Forelimb muscle (tissue), 1 donor: ENCODE measurements around the gene EVL. TPM values are rescaled to one million over a fixed set of nuclear protein-coding genes. Genes with fewer than 3 reads are reported as not detected.
"Not testable (repeated sequence)": the region's sequence is repeated elsewhere in the genome, so short reads cannot be mapped to it uniquely, and the experiment has no call there.

ENCODE experiments used
- DNase-seq: peaks from one replicate; pipeline ENCODE4 v3.0.0-alpha.2; 2013; ENCODE audit warnings: low read depth
- polyA plus RNA-seq: library from polyadenylated mRNA; unstranded; fragments of 120-200 nt; gene quantifications from one replicate; pipeline ENCODE4 v1.2.1, GENCODE V29; 2013; ENCODE audit not compliant: insufficient read length

The EVL gene
- polyA plus RNA-seq, 1 donor = 59.9 TPM

DNA sequence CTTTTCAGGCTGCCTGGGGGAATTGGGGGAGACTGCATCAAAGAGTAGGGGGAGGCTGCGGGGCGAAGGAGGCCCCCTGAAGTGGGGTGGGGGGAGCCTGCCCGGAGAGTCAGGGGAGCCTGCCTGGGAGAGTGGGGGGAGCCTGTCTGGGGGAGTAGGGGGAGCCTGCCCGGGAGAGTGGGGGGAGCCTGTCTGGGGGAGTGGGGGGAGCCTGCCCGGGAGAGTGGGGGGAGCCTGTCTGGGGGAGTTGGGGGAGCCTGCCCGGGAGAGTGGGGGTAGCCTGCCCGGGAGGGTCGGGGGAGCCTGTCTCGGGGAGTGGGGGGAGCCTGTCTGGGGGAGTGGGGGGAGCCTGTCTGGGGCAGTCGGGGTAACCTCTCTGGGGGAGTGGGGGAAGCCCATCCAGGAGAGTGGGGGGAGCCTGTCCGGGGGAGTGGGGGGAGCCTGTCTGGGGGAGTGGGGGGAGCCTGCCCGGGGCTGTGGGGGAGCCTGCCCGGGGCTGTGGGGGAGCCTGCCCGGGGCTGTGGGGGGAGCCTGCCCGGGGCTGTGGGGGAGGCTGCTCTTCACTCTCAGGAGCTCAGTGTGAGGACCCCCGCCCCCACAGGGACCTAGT is 100.7 kb downstream of the EVL start:
- DNase-seq = no peak

DNA sequence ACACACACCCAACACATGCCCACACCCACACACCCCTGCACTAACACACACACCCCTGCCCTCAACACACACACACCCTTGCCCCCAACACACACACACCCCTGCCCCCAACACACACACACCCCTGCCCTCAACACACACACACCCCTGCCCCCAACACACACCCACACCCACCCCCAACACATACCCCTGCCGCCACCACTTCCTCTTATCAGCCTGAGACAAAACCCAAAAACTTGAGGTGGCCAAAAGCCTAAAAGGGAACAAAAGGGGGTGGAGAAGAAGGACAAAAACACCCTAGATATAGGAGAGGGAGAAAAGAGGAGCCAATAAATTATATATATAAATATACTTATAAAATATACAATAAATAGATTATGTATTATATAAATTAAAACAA is 103.3 kb downstream of the EVL start:
- DNase-seq = no peak

DNA sequence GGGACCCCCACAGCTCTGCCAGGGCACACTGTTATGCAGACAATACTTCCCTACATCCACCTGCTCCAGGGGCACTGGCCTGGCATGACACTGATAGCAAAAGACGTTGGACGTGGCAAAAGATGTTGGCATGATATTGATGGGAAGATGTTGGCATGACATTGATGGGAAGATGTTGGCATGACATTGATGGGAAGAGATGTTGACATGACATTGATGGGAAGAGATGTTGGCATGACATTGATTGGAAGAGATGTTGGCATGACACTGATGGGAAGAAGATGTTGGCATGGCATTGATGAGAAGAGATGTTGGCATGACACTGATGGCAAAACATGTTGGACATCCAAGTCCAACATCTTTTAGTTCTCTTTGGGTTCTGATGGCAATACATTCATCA is 105.7 kb downstream of the EVL start:
- no peak for DNase-seq

DNA sequence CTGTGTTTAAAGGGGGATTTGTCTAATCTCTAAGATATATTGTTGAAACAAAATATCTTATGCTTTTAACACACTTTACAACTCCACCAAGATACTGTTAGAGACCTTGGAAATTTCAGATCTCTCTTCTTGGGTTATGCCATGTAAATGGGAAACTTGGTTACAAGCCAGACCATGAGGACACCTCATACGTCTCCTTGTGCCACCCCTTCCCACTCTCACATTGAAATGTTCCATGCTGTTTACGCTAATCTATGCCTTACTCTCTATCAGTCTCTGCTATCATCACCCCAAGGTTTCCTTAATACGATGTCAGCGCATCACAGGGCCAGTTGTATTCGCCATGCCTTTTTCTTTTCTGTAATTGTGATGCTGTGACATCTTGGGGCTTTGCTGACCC is 107.6 kb downstream of the EVL start:
- no peak for DNase-seq

DNA sequence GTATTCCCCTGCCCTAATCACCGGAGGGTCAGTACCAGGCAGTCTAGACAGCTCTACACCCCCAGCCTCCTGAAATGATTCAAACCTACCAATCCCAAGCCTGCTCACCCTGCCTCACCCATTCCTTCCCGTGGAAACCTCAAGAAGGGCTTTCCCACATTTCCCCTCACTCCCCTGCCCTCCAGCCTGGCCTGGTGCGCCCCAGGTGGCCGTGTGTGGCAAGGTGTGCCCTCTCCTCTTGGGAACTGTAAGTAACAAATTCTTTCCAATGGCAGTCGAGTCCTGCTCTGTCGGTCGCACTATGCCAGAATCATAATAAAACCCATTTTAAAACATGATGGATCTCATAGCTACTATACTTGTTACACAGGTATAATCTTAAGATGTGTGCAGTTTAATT is 108.1 kb downstream of the EVL start:
- DNase-seq = no peak

DNA sequence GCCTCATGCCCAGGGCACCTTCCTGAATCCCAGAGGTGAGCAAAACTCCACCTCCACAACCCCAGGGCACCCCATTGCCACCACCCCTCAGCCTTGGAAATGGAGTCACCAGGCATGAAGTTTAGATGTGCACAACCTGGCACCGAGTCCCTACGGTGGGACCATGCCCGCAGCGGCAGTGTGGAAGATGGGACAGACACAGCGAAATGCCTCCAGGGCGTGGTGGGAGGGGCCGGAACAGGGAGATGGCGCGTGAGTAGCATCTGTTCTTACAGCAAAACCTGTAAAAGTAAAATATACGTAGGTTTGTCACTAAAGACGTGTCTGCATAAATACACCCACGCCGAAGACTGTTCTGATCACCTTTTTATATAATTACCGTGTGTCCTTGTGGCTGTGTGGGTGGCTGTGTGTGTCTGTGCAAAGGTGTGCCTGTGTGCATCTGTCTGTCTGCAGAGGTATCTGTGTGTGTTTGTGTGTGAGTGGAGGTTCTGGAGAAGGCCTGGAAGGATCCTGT is 111.6 kb downstream of the EVL start:
- DNase-seq = no peak

DNA sequence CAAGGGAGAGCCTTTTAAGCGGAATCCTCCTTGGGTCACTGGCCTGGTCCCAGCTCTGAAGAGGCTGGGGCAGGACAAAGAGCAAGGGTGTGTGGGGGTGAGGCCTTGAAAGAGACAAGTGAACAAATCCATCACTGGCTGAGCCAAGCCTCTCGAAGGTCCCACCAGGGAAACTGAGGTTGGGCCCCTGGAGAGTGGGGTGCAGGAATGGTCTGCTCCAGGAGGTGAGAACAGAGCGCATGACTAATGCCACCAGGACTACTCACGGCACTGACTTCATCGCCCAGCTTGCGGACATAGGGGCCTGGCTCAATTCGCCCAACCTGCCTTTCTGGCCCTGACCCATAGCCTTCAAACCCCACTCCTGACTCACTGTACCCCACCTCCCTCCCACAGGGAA is 113.5 kb downstream of the EVL start:
- no peak for DNase-seq

DNA sequence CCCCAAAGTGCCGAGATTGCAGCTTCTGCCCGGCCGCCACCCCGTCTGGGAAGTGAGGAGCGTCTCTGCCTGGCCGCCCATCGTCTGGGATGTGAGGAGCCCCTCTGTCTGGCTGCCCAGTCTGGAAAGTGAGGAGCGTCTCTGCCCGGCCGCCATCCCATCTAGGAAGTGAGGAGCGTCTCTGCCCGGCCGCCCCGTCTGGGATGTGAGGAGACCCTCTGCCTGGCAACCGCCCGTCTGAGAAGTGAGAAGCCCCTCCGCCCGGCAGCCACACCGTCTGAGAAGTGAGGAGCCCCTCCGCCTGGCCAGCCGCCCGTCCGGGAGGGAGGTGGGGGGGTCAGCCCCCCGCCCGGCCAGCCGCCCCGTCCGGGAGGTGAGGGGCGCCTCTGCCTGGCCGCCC is 115.4 kb downstream of the EVL start:
- DNase-seq = not testable (repeated sequence)

DNA sequence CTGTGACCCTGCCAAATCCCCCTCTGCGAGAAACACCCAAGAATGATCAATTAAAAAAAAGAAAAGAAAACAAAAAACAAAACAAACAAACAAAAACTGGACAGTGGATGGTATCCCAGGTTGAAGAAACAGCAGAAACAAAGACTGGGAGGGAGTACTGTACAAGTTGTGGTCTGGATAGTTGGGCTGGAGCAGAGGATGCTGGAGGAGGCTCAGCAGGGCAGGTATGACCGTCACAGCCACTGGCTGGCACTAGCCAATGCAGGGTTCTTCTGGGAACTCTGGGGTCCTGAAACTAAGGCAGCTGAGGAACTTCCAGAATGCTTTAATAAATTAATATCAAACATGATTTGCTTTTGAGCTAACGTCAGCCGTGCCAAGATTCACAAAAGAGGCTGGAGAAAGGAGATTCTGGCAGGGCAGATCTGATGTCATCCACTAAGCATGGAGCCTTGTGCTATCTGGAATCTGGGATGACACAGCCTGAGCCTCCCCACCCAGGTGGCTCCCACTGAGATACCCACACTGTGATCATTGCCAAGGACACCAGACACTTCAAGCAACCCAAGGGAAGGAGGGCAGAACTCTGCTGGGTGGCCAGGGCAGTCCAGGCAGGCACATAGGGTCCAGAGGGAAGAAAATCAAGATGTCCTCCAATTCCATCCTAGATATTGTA is 116.8 kb downstream of the EVL start:
- DNase-seq = not testable (repeated sequence)

DNA sequence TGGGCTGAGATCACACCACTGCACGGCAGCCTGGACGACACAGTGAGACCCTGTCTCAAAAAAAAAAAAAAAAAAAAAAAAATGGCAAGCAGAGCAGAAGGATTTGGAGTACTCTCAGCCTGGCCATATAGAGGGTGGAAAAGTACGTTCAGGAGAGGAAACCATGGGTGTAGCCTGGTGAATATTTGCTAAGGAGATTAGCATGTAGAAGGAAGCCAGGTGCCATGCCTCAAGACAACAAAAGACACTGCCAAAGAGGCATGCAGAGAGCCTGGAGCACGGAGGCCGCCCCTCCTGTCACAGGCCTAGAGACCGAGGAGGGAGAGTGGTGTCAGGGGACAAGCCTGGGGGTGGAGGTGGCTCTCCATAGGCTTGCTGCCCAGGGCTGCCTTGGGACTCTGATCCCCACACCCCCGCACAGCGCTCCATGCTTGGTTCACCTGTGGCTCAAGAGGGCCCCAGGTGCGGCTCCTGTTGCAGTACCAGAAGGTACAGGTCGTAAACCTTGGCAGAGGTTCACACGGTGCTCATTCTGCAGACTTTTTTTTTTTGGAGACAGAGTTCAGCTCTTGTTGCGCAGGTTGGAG is 122.1 kb downstream of the EVL start:
- no peak for DNase-seq

DNA sequence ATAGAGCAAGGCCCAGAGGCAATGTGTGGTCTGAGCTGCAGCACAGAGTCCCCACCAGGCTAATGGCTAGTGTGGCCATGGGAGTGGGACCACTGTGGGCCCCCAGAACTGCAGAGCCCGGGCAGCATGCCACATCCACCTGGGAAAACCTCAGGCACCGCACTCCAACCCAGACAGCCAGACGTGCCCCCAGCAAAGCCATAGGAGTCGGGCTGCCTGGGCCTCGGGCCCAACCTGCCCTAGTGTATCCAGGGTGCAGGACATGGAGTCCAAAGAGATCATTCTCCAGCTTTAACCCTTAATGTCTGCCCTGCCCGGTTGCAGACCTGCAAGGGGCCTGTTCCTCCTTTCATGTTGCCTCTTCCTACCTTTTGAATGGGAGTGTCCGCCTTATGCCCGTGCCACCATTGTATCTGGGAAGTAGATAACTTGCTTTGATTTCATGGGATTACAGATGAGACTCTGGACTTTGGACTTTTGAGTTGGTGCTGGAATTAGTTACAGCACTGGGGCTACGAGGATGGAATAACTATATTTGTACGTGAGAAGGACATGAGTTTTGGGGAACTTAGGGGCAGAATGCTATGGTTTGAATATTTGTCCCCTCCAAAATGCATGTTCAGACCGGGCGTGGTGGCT is 123.3 kb downstream of the EVL start:
- no peak for DNase-seq

DNA sequence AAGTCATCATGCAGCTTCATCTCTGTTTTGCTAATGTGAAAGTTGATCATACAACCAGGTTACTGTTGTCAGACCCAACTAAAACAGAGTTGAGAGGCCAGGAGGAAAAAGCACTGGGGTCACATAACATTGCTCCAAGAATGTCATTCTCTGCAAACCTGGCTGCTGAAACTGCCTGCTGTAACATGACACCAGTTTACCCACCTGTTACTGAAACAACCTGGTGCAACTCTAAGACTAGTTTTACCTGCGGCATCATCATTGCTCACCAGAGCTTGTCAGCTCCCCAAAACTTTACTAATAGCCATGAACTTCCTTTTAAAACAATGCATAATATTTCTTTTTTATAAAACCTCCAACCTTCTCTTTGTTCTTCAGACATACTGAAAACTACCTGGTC is 124.9 kb downstream of the EVL start:
- DNase-seq = no peak

DNA sequence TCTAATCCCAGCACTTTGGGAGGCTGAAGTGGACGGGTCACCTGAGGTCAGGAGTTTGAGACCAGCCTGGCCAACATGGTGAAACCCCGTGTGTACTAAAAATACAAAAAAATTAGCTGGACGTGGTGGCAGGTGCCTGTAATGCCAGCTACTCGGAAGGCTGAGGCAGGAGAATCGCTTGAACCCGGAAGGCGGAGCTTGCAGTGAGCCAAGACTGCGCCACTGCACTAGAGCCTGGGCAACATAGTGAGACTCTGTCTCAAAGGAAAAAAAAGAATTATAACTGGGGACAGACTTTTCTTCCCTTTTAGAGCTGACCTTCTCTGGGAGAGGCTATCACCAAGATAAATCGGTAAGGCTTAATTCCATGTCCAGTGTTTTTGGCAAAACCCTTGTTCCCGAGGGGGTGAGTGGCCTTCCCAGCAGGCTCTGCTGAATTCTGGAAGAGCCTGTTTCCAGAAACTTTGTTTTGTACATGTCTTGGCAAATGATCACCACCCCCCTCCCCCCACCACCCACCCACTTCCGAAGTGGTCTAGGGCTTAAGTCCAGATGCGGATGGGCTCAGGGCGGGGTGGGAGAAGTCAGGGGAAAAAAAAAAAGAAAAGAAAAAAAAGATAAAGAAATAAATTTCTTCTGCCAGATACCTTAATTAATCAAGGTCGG is 126.5 kb downstream of the EVL start:
- DNase-seq = no peak

DNA sequence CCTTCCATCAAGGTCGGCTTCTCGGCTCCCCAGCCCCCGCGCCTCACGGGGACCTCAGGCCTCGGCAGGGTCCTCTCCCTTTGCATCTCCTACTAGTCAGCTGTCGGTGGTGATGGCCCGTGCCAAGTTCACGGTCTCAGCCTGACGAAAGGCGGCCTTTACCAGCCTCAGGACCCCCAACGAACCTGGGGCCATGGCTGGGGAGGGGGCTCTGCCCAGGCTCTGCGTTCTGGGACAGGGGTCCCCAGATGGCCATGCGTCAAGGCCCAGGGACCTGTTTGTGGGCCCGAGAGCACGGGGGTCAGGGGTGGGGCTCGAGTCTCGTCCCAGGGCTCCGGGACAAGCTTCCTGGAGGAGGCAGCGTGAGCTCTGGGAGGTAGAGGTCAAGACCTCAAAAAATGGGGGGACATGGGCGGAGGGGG is 127.0 kb downstream of the EVL start:
- no peak for DNase-seq

DNA sequence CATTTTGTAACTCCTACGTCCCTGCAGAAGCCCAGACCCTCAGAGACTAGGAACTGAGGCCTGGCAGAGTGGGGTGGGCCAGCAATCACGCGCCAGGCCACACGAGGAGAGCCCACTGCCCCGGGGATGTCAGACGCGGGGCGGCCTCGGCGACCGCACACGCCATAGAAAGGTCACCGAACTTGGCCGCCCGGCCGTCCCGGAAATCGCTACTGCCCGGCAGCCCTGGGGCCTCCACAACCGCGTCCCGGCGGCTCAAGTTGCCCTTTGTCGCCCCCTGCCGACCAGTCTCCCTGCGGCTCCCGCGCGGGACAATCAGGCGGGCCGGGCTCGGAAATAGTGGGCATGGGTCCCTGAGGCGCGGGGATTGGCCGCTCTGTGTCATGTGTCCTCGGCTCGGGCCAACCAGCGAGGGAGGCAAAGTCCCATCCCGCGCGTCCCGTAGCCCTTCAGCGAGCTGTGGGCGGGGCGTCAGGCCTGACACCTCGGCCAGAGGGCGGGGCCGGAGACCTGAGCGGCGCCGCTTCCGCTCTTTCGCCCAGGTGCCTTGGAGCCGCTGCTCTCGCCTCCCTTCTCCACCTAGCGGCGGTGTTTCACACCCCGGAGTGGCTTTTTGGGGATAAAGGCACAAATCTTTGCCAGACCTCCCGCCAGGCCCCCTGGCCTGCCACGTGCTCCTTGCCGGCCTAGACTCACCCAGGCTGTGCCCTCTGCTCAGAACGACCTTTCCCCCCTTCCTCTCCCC is 127.6 kb downstream of the EVL start:
- DNase-seq = peak; percentile 90

Other genes starting within 250 kb of the EVL start
- 1.1 TPM for gene DEGS2, start 94.2 kb downstream of the EVL start, polyA plus RNA-seq
- 66.4 TPM for gene YY1, start 173.7 kb downstream of the EVL start, polyA plus RNA-seq
- 41.0 TPM for gene SLC25A29, start 241.0 kb downstream of the EVL start, polyA plus RNA-seq